HL-60 (cell line): Measurements from ENCODE around the gene SUSD4.

Experiments
- GABPA ChIP-seq: IDR thresholded peaks from 2 replicates; pipeline ENCODE4 v1.6.1; 2012; ENCODE audit warnings: low read depth
- TF ChIP-seq, protein P1 (sequence below): IDR thresholded peaks from one replicate; pipeline ENCODE4 v1.5.1; 2011; ENCODE audit warnings: low read length, control low read depth, inconsistent platforms; ENCODE audit not compliant: insufficient read depth

DNA sequence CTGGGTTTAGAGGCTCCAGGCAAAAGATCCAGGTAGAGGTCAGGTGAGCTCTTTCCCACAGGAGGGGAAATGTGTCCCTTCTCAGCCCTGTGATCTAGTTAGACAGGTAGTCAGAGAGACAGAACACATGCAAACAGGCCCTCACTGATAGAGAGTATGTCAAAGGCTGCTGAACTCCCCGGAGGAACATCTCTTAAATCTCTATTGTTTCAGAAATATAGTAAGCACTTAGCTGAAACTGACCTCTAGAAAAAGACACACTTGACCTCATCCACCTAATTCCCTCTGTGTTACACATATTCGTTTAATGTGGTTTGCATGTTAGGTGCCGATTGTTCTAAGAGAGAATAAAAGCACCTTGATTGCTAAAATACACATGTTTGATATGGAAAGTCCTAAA, 23.3 kb downstream of the SUSD4 start:
- TF ChIP-seq, protein P1, sequence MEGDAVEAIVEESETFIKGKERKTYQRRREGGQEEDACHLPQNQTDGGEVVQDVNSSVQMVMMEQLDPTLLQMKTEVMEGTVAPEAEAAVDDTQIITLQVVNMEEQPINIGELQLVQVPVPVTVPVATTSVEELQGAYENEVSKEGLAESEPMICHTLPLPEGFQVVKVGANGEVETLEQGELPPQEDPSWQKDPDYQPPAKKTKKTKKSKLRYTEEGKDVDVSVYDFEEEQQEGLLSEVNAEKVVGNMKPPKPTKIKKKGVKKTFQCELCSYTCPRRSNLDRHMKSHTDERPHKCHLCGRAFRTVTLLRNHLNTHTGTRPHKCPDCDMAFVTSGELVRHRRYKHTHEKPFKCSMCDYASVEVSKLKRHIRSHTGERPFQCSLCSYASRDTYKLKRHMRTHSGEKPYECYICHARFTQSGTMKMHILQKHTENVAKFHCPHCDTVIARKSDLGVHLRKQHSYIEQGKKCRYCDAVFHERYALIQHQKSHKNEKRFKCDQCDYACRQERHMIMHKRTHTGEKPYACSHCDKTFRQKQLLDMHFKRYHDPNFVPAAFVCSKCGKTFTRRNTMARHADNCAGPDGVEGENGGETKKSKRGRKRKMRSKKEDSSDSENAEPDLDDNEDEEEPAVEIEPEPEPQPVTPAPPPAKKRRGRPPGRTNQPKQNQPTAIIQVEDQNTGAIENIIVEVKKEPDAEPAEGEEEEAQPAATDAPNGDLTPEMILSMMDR, result no peak
- TF ChIP-seq GABPA, result no peak
